Breast epithelium (tissue), 3 donors: Measurements from ENCODE around the gene CCDC146.

Experiments
- CTCF ChIP-seq, 3 donors: fragments of 450-650 bp; IDR thresholded peaks; one replicate each; pipeline ENCODE4 v1.5.1; 2016 to 2017; ENCODE audit warnings: antibody characterized with exemption in 3 of 3, mild to moderate bottlenecking in 3 of 3, moderate library complexity in 3 of 3
- POLR2A ChIP-seq: fragments of 450-650 bp; IDR thresholded peaks from one replicate; pipeline ENCODE4 v1.6.1; 2016; ENCODE audit warnings: antibody characterized with exemption, mild to moderate bottlenecking, moderate library complexity

- TF ChIP-seq CTCF (IDR thresholded peaks at IDR 0.05) (no peak), POLR2A (no peak)
Measured at GRCh38 chr7:77232467-77232866, 110.1 kb downstream of the CCDC146 start.
